ENCODE data around the gene FPGS. TPM values are rescaled to one million over a fixed set of nuclear protein-coding genes. Genes with fewer than 3 reads are reported as not detected.
"Not testable (repeated sequence)": the region's sequence is repeated elsewhere in the genome, so short reads cannot be mapped to it uniquely, and the experiment has no call there.

FPGS gene
- total RNA-seq, 2 donors from 2014 or later, result 31.4 to 47.0 TPM

GRCh38 chr9:127769101-127769500, 33.6 kb upstream of the FPGS start:
- ATAC-seq (no peak), DNase-seq (no peak)
- intact Hi-C loops (cut with DNase I, micrococcal nuclease), result no loop called here

- DNase-seq (no peak), ATAC-seq (no peak)
- intact Hi-C loops (cut with DNase I, micrococcal nuclease), result no loop called here
These were observed 32.6 kb upstream of the FPGS start for GRCh38 chr9:127769929-127770582.

- ATAC-seq, result no peak
- intact Hi-C loops (cut with DNase I, micrococcal nuclease), result no loop called here
- no peak for DNase-seq
These were observed 32.1 kb upstream of the FPGS start for GRCh38 chr9:127770583-127770904.

- intact Hi-C loops (cut with DNase I, micrococcal nuclease), result no loop called here
- DNase-seq (peak; percentile 99), ATAC-seq (peak; percentile 98)
These were observed 31.6 kb upstream of the FPGS start for GRCh38 chr9:127770905-127771569.

GRCh38 chr9:127771570-127772189, 31.0 kb upstream of the FPGS start:
- intact Hi-C loops (cut with DNase I, micrococcal nuclease), result no loop called here
- ATAC-seq, result no peak
- no peak for DNase-seq

GRCh38 chr9:127772603-127773002, 30.1 kb upstream of the FPGS start:
- DNase-seq (no peak), ATAC-seq (no peak)
- intact Hi-C loops (cut with DNase I, micrococcal nuclease), result no loop called here

- intact Hi-C loops (cut with DNase I, micrococcal nuclease), result no loop called here
- DNase-seq (no peak), ATAC-seq (no peak)
These were observed 29.4 kb upstream of the FPGS start for GRCh38 chr9:127773272-127773671.

- ATAC-seq (no peak), DNase-seq (no peak)
- intact Hi-C loops (cut with DNase I, micrococcal nuclease), result no loop called here
These were observed 28.7 kb upstream of the FPGS start for GRCh38 chr9:127773981-127774380.

- no peak for ATAC-seq
- DNase-seq, result peak in 1 of 2 donors; percentile 68
These were observed 26.3 kb upstream of the FPGS start for GRCh38 chr9:127776195-127776923.

GRCh38 chr9:127776924-127777289, 25.8 kb upstream of the FPGS start:
- intact Hi-C loops (cut with DNase I, micrococcal nuclease), result no loop called here
- ATAC-seq (no peak), DNase-seq (no peak)

More at GRCh38 chr9:127776195-127776923, 26.3 kb upstream of the FPGS start:
- intact Hi-C loops (cut with DNase I, micrococcal nuclease), result no loop called here

GRCh38 chr9:127777368-127777980, 25.2 kb upstream of the FPGS start:
- DNase-seq (no peak), ATAC-seq (no peak)
- intact Hi-C loops (cut with DNase I, micrococcal nuclease), result no loop called here

- ATAC-seq, result peak; percentile 27
- intact Hi-C loops (cut with DNase I, micrococcal nuclease), result no loop called here
- peak in 1 of 2 donors; percentile 42 for DNase-seq
These were observed 24.2 kb upstream of the FPGS start, which contains the start of gene SH2D3C for GRCh38 chr9:127778280-127779135. TSS of gene SH2D3C (minus strand) at chr9:127778666. CDS start at chr9:127778627, 39 bp downstream.

GRCh38 chr9:127779136-127779981, 23.3 kb upstream of the FPGS start:
- ATAC-seq (peak; percentile 21), DNase-seq (peak; percentile 51 to 54)
- intact Hi-C loops (cut with DNase I, micrococcal nuclease), result no loop called here

- DNase-seq (no peak), ATAC-seq (no peak)
- intact Hi-C loops (cut with DNase I, micrococcal nuclease), result loop anchor here in 1 of 2 donors (5.0 to 10.0 kb wide), 2 partner anchors 43 to 134 kb away; partner anchors contain the start of genes ST6GALNAC4 and TOR2A
These were observed 22.4 kb upstream of the FPGS start for GRCh38 chr9:127780126-127780885.

- not testable (repeated sequence) for ATAC-seq, DNase-seq
- intact Hi-C loops (cut with DNase I, micrococcal nuclease), result loop anchor here in 1 of 2 donors (5.0 to 10.0 kb wide), 2 partner anchors 44 to 134 kb away; partner anchors contain the start of genes ST6GALNAC4 and TOR2A
These were observed 21.8 kb upstream of the FPGS start for GRCh38 chr9:127780909-127781308.

- DNase-seq (no peak), ATAC-seq (no peak)
- intact Hi-C loops (cut with DNase I, micrococcal nuclease), result loop anchor here in 1 of 2 donors (5.0 to 10.0 kb wide), 2 partner anchors 45 to 133 kb away; partner anchors contain the start of genes ST6GALNAC4 and TOR2A
These were observed 20.9 kb upstream of the FPGS start for GRCh38 chr9:127781806-127782205.
